Lower leg skin (tissue), 3 donors: ENCODE measurements around the gene PDE7B.

Experiments
- CTCF ChIP-seq, 3 donors: fragments of 450-650 bp; IDR thresholded peaks; one replicate each; pipeline ENCODE4 v1.5.1; 2016; ENCODE audit warnings: antibody characterized with exemption in 3 of 3, mild to moderate bottlenecking in 3 of 3, moderate library complexity in 2 of 3
- POLR2A ChIP-seq, 2 donors: fragments of 450-650 bp; IDR thresholded peaks; one replicate each; pipeline ENCODE4 v1.6.1; 2016 to 2017; ENCODE audit warnings: antibody characterized with exemption in 2 of 2, mild to moderate bottlenecking in 1 of 2, moderate library complexity in 1 of 2

GRCh38 chr6:136208783-136209182 is 357.3 kb downstream of the PDE7B start:
- TF ChIP-seq CTCF (IDR thresholded peaks at IDR 0.05) (no peak), POLR2A (IDR thresholded peaks at IDR 0.05) (no peak)
